NCI-H1092 treated with DMSO at 0.1 percent for 48 hours (cell line): ENCODE results near the gene PRMT3.
"Not testable (repeated sequence)": the region's sequence is repeated elsewhere in the genome, so short reads cannot be mapped to it uniquely, and the experiment has no call there.

Source experiments
- DNase-seq: peaks from one replicate; lab custom pipeline; 2025; lab: John Stamatoyannopoulos, UW

PRMT3 gene

GRCh38 chr11:20387261-20388095, at the start of gene PRMT3:
TSS of gene PRMT3 (plus strand) at chr11:20387716. CDS start at chr11:20387747, 31 bp downstream.
- DNase-seq: peak; percentile 94

- no peak for DNase-seq
Measured at GRCh38 chr11:20342347-20343141, 45.0 kb upstream of the PRMT3 start.

- no peak for DNase-seq
Measured at GRCh38 chr11:20351136-20351535, 36.4 kb upstream of the PRMT3 start.

- DNase-seq: no peak
Measured at GRCh38 chr11:20351751-20352262, 35.7 kb upstream of the PRMT3 start.

- peak; percentile 40 for DNase-seq
Measured at GRCh38 chr11:20353829-20354434, 33.6 kb upstream of the PRMT3 start.

- DNase-seq: peak; percentile 50
Measured at GRCh38 chr11:20355221-20356219, 32.0 kb upstream of the PRMT3 start.

- no peak for DNase-seq
Measured at GRCh38 chr11:20357150-20357549, 30.4 kb upstream of the PRMT3 start.

- no peak for DNase-seq
Measured at GRCh38 chr11:20360650-20361049, 26.9 kb upstream of the PRMT3 start.

GRCh38 chr11:20362481-20362880, 25.0 kb upstream of the PRMT3 start:
- no peak for DNase-seq

- no peak for DNase-seq
Measured at GRCh38 chr11:20363149-20363499, 24.4 kb upstream of the PRMT3 start.

- DNase-seq: peak; percentile 38
Measured at GRCh38 chr11:20363500-20364340, 23.8 kb upstream of the PRMT3 start, which contains the start of gene HTATIP2. TSS of gene HTATIP2 (plus strand) at chr11:20363714. CDS start at chr11:20364238, 524 bp downstream.

- DNase-seq: no peak
Measured at GRCh38 chr11:20364341-20364792, 23.1 kb upstream of the PRMT3 start.

- DNase-seq: not testable (repeated sequence)
Measured at GRCh38 chr11:20365465-20365864, 22.1 kb upstream of the PRMT3 start.

- no peak for DNase-seq
Measured at GRCh38 chr11:20367313-20367948, 20.1 kb upstream of the PRMT3 start.

GRCh38 chr11:20368438-20368837, 19.1 kb upstream of the PRMT3 start:
- DNase-seq: no peak

- no peak for DNase-seq
Measured at GRCh38 chr11:20369826-20370225, 17.7 kb upstream of the PRMT3 start.

GRCh38 chr11:20372081-20372626, 15.4 kb upstream of the PRMT3 start:
- no peak for DNase-seq

GRCh38 chr11:20373147-20373546, 14.4 kb upstream of the PRMT3 start:
- no peak for DNase-seq

GRCh38 chr11:20373568-20374209, 13.8 kb upstream of the PRMT3 start:
- DNase-seq: no peak
